Astrocyte of the spinal cord (primary cell): ENCODE data around the gene BCAS3.

Experiments used
- DNase-seq: peaks from one replicate; pipeline ENCODE4 v3.0.0; 2011; ENCODE audit warnings: low read depth, low spot score
- H3K4me3 ChIP-seq: 2 replicates; pipeline ENCODE4 v1.5.1; 2011; ENCODE audit warnings: low read depth, mild to moderate bottlenecking, low read length, moderate library complexity
- CTCF ChIP-seq: IDR thresholded peaks from 2 replicates; pipeline ENCODE4 v1.5.1; 2012; ENCODE audit warnings: low read depth, mild to moderate bottlenecking, low read length, inconsistent platforms
- in situ Hi-C: cut with HindIII; loops from 2 replicates; pipeline ENCODE4 v1.10.0; 2017; ENCODE audit warnings: low sequenced_read_pairs

BCAS3 gene

GRCh38 chr17:61406971-61407911, 729.6 kb downstream of the BCAS3 start:
- in situ Hi-C loops = no loop called here
- no peak for TF ChIP-seq CTCF
- no peak overlapping the region for H3K4me3 ChIP-seq
- no peak for DNase-seq

DNA sequence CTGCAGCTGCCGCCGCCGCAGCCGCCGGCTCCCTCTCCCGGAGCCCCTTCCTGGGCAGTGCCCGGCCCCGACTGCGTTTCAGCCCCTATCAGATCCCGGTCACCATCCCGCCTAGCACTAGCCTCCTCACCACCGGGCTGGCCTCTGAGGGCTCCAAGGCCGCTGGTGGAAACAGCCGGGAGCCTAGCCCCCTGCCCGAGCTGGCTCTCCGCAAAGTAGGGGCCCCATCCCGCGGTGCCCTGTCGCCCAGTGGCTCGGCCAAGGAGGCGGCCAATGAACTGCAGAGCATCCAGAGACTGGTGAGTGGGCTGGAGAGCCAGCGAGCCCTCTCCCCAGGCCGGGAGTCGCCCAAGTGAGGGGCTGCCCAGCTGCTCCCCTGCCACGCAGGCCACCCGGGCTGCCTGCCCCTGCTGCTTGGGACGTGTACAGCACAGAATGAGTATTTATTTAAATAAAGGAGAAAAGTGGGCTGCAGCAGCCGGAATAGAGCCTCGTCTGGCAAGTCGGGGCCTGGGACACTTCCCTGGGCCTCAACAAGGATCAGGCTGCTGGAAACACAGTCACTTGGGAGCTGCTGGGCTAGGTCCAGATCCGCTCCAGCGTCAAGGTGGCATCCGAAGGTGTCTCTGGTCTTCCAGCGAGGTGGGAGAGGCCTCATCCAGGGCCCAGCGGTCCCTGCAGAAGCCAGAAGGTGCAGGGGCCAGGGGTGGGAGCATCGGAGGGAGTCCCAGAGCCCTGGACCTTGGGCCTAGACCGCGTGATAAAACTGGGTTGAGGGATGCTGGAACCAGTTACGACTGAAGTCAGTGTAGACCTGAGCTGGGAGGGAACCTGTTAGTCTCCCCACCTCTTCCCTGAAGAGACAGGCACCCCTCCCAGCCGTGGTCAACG, 730.7 kb downstream of the BCAS3 start:
- H3K4me3 ChIP-seq = no peak overlapping the region
- DNase-seq = no peak
- TF ChIP-seq CTCF = no peak
- in situ Hi-C loops = no loop called here

DNA sequence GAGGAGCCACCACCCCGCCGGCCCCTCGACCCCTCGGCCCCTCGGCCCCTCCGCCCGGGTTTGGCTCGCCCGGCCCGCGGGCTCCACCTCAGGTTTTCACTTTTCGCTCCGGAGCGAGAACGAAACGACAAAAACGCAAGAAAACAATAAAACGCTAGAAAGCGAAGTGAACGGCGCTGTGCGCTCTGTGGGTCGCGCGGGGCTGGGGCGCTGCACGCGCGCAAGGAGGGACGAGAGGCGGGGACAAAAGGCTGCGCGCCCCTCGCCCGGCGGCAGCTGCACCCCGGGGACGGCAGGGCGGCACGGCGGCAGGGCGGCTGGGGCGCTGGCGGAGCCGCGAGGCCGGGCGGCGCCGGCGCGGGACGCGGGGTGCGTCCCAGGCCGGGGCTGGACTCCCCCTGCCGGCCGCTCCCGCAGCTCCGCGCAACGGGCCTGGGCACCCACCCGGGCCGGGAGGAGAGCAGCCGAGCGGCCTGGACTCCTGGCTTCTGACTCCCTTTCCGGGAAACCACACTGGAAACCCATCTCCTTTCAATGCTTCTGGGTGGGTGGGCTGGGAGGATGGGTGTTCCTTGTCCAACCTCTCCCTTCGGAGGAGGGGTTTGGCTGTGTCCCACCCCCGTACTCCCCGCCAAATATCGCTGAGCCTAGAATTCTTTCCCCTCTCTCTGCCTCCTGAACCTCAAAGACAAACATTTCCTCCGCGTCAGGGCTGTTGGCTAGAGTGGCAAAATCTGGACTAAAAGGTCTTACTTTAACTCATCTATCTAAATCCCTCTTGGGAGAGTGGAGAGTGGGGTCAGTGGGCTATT, 731.9 kb downstream of the BCAS3 start:
- DNase-seq = no peak
- H3K4me3 ChIP-seq = peak overlapping the region; percentile 38

DNA sequence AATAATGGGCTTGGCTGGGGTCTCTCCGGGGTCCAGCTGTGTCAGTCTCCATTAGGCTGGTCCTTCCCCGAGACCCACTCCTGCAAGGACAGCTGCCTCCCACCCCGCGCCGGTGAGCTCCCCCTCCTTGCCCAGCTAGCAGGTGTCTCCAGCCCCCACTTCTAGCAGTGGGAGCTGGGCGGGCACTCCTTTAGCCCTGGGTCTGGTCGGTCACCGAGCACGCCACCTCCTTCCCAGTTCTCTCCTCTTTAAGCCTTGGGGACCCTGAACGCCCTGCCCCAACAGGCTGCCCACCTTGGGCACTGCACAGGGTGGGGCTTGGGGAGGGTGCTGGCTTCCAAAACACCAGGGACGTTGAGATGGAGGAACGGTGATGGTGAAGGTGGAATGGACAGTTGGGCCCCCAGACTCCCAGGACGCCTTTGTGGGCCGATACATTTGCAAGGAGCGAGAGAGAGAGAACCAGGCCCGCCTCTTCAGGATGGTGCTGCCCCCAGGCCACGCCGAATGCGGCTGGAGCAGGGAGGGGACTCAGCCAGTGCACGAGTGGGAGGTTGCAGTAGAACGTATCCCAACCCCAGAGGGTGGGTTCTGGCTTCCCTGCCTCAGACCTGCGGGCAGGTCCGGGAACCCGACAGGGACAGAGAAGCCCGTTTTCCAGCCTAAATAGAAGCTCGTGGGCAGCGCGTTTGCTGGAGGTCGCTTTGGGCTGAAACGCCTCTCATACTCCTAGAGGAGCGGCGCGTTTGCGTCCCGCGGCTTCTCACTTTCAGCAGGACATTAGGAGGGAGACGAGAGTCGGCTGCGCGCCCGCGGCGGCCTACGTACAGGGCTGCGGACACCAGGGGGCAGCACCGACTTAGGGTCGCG, 732.7 kb downstream of the BCAS3 start:
- peak; percentile 63 for DNase-seq
- peak overlapping the region; percentile 10 for H3K4me3 ChIP-seq
- peak; percentile 64 for TF ChIP-seq CTCF
- in situ Hi-C loops = no loop called here

More for the DNA sequence above, 731.9 kb downstream of the BCAS3 start:
- peak; percentile 53 for TF ChIP-seq CTCF
- in situ Hi-C loops = no loop called here

GRCh38 chr17:61411011-61411260, 733.3 kb downstream of the BCAS3 start:
- in situ Hi-C loops = no loop called here
- no peak for DNase-seq
- TF ChIP-seq CTCF = no peak
- H3K4me3 ChIP-seq = peak overlapping the region; percentile 46
